Retinal pigment epithelial cell (primary cell): ENCODE results near the gene MAPK6.
A peak's percentile ranks its signal among the peaks of the same experiment; 100 is the strongest.

Source experiments
- DNase-seq: peaks from one replicate; pipeline ENCODE4 v3.0.0-alpha.2; 2010; ENCODE audit warnings: low read depth
- H3K4me3 ChIP-seq: 2 replicates; pipeline ENCODE4 v1.5.1; 2011; ENCODE audit warnings: mild to moderate bottlenecking, low read length, control low read depth, moderate library complexity
- CTCF ChIP-seq: conservative IDR thresholded peaks from 2 replicates; pipeline ENCODE4 v1.5.1; 2011; ENCODE audit warnings: low read depth, low read length, control low read depth, inconsistent platforms

Gene MAPK6

GRCh38 chr15:52107238-52107637, 88.2 kb downstream of the MAPK6 start:
- no peak for DNase-seq
- TF ChIP-seq CTCF: no peak
- no peak overlapping the region for H3K4me3 ChIP-seq

- no peak overlapping the region for H3K4me3 ChIP-seq
- TF ChIP-seq CTCF: no peak
- no peak for DNase-seq
Observed at GRCh38 chr15:52109559-52110451, 90.8 kb downstream of the MAPK6 start.

- TF ChIP-seq CTCF: no peak
- H3K4me3 ChIP-seq: no peak overlapping the region
- DNase-seq: no peak
Observed at GRCh38 chr15:52111517-52112202, 92.6 kb downstream of the MAPK6 start.

- no peak for TF ChIP-seq CTCF
- DNase-seq: no peak
- peak overlapping the region; percentile 37 for H3K4me3 ChIP-seq
Observed at GRCh38 chr15:52112203-52112750, 93.3 kb downstream of the MAPK6 start.

- TF ChIP-seq CTCF: no peak
- no peak overlapping the region for H3K4me3 ChIP-seq
- DNase-seq: no peak
Observed at GRCh38 chr15:52113235-52113634, 94.2 kb downstream of the MAPK6 start.

GRCh38 chr15:52113708-52114107, 94.7 kb downstream of the MAPK6 start:
- no peak overlapping the region for H3K4me3 ChIP-seq
- no peak for TF ChIP-seq CTCF
- no peak for DNase-seq
